Fibroblast of peridontal ligament (primary cell): ENCODE measurements around the gene HERC5.
"Not testable (repeated sequence)": the region's sequence is repeated elsewhere in the genome, so short reads cannot be mapped to it uniquely, and the experiment has no call there.

ENCODE experiments used
- DNase-seq: peaks from one replicate; pipeline ENCODE4 v3.0.0-alpha.2; 2010; ENCODE audit errors: extremely low read depth

The HERC5 gene

DNA sequence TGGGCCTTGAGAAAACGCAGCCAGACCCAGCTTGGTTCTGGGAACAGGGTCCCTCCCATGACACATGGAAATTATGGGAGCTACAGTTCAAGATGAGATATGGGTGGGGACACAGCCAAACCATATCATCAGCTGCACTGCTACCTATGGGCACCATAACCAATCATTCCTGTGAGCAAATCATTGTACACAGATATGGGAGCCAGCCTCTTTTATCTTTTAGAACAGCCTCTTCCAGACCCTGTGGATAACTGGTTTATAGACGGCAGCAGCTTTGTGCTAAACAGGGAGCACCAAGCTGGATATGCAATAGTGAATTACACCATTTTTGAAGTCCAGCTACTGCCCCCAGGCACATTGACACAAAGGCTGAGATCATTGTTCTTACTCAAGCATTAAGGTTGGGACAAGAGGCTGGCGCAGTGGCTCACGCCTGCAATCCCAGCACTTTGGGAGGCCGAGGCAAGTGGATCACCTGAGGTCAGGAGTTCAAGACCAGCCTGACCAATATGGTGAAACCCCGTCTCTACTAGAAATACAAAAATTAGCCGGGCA lies 8.6 kb upstream of the HERC5 start:
- not testable (repeated sequence) for DNase-seq

DNA sequence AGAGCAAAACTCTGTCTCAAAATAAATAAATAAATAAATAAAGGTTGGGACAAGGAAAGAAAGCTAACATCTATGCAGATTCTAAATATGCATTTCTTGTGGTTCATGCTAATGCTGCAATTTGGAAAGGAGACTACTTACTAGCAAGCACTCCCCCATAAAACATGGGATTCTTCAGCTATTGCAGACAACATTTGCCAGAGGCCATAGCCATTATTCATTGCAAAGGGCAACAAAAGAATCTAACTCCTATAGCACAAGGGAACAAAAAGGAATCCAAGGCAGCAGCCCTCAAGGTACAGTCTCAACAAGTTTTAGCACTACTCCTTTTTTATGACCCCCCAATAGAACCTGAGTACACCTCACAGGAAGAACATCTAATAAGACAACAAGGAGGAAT lies 8.0 kb upstream of the HERC5 start:
- no peak for DNase-seq

DNA sequence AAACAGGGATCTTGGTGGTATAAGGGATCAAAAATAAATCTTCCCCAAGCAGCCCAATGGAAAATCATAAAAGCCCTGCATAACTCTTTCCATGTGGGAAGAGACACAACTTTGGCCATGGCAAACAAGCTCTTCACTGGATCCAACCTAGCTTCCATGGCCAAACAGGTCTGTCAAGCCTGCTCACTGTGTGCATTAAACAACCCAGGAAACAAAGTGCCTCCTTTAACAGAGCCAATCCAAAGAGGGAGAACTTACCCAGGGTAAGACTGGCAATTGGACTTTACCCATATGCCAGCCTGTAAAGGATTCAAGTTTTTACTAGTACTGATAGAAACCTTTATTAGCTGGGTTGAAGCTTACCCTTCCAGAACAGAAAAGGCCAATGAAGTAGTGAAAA lies 7.6 kb upstream of the HERC5 start:
- DNase-seq, result no peak

DNA sequence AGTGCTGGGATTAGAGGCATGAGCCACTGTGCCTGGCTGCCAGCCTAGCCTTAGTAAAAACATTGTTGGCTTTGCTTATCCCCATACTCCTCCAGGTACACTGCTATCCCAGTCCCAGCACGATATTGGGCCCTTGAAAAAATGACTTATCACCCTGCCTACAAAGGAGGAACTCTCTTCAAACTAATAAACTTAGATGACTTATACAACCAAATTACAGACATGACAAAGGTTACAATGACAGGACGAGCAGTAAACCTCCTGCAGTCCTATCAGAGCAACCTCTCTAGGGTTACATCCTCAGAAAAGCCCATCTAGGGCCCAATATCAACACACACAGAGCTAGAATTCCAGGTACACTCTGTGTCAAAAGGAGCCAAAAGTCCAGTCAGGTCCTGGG lies 5.7 kb upstream of the HERC5 start:
- DNase-seq, result no peak

DNA sequence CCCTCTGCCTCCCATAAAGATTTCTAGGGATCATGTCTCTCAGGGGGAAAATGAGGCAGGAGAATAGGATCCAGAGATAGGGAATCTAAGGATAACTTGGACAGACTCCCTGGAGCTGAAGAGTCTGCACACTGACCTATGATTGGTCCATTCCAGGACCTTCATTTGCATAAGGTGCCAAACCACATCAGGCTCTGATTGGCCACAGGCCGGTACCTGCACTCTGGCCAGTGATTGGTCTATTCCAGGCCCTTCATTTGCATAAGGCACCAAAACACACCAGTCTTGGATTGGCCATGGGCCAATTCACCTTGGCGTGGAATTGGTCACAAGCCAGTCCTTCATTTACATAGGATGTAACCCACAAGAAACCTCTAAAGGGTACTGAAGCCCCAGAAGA lies 4.0 kb upstream of the HERC5 start:
- DNase-seq, result no peak

DNA sequence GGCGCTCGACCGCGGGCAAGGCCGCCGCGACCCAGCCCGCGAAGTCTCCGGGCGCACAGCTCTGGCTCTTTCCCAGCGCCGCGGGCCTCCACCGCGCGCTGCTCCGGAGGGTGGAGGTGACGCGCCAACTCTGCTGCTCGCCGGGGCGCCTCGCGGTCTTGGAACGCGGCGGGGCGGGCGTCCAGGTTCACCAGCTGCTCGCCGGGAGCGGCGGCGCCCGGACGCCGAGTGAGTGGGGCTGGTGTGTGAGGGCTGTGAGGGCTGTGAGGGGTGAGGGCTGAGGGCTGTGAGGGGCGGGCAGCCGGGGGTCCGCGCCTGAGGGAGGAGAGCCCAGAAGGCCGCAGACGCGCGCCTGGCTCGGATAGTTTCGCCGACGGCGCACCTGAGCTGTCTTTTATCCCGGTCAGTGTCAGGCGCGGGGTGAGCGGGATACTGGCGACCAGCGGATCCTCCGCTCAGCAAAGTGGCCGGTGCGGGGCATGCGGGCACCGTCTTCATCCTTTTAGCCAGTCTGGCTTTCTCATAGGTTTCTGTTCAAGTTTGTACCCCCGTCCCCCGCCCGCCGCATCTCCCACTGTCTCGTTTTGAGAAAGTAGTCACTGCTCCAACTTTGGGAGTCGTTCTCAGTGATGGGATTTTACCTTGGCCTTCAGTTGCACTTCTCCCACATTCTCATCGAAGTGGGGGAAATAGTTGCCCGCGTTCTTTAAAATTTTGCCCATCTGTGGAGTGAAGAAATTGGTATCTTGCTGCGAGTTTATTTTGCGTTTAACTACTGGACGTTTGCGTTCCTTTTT lies 586 bp downstream of the HERC5 start:
- DNase-seq, result no peak

DNA sequence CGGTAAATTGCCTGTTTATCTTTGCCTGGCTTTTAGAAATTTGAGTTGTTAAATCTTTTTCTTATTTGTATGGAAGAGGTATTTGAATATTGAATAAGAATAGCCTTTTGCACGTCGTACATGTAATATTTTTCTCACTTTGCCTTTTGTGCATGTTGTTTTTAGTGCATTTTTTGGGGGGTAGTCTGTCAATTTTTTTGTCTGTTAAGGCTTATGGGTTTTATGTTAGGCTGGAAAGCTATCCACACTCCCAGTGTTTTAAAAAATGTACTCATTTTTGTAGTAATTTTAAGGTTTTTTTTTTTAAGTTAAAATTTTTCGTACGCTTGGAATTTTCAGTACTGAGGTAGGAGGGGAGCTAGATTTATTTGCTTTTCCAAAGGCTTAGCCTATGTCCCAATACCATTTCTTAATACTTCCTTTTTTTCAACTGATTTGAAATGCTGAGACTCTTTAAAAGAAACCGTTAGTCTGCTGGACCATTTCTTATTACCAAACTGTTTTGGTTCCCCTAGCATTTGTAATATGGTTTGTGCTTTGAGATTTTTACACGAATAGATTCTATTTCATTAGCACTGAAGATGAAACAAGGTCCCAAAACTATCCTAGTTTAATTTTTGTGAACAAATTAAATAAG lies 1.3 kb downstream of the HERC5 start:
- peak; percentile 10 for DNase-seq

DNA sequence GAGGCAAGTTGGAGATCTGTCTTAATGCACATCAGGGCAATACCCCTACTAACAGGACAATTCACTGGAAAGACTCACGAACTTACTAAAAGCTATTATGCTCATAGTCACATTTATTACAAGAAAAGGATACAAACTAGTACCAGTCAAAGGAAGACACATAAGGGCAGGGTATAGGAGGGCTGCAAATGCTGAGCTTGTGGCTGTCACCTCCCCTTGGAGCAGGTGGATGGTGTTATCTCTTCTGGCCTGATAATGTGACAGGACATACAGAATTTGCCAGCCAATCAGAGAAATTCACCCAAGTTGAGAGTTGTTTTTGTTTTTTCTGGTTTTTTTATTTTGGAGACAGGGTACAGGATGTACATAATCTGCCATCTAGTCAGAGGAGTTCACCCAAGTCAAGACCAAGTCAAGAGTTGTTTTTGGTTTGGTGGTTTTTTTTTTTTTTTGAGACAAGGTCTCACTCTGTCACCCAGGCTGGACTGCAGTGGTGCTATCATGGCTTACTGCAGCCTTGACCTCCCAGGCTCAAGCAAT lies 8.8 kb downstream of the HERC5 start:
- DNase-seq, result no peak

DNA sequence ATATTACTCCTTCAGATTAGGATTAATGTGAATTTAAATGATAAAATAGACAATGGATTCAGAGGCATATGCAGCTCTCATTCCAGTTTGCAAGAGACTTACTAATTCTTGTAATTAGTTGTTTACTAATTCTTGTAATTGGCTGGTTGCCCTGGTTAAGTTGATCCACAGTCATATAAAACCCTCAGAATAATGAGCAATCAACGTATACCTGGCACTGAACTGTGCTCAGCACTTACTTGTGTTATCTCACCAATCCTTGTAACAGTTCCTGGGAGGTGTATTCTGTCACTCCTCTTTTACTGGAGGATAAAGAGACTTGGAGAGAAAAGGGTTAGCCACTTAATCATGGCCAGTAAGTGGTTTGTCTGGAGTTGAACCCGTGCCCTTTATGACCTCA lies 10.5 kb downstream of the HERC5 start:
- DNase-seq, result no peak

DNA sequence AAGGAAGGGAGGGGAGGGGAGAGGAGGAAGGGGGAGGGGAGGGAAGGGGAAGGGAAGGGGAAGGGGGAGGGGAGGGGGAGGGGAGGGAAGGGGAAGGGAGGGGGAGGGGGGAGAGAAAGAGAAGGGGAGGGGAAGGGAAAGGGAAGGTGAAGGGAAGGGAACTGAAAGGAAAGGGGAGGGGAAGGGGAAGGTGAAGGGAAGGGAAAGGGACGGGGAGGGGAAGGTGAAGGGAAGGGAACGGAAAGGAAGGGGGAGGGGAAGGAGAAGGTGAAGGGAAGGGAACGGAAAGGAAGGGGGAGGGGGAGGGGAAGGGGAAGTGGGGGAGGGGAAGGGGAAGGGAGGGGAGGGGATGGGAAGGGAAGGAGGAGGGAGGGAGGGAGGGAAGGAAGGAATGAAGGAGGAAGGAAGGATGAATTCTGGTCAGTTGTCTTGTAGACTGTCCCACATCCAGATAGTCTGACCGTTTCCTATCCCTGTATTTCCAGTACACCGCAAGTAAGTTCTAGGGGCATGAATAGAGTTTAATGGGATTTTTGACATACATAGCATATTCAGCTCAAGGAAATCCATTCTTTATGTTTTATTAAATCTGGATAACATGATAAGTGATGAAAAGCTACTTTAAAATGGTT lies 20.4 kb downstream of the HERC5 start:
- no peak for DNase-seq

DNA sequence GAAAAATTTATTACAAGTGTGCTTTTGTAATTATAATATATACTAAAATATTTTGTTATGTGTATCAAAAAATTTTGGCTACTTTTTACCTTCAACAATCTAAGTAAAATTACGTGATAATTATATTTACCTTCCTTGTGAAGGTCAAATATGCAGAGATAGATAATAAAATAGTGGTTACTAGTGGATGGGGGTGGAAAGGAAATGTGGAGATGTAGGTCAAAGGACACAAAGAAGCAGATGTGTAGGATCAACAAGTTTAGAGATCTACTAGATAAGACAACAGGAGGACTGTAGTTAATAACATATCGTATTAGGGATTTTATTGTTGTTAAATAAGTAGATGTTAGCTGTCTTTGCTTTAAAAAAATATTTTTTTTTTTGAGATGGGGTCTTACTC lies 21.3 kb downstream of the HERC5 start:
- no peak for DNase-seq

DNA sequence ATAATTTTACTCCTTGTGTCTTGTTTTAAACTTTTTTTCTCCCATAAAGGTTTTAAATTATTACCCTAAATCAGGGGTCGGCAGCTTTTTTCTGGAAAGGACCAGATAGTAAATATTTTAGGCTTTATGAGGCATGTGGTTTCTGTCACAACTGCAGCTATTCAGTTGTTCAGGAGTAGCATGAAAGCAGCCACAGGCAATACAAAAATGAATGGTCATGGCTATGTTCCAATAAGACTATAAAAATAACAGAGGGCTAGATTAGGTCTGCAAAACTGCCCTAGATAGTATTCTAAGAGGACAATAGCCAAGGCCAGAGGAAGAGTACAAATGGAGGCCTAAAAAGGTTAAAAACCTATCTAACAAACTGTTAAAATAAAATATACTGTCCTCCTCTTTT lies 24.6 kb downstream of the HERC5 start:
- DNase-seq, result no peak

DNA sequence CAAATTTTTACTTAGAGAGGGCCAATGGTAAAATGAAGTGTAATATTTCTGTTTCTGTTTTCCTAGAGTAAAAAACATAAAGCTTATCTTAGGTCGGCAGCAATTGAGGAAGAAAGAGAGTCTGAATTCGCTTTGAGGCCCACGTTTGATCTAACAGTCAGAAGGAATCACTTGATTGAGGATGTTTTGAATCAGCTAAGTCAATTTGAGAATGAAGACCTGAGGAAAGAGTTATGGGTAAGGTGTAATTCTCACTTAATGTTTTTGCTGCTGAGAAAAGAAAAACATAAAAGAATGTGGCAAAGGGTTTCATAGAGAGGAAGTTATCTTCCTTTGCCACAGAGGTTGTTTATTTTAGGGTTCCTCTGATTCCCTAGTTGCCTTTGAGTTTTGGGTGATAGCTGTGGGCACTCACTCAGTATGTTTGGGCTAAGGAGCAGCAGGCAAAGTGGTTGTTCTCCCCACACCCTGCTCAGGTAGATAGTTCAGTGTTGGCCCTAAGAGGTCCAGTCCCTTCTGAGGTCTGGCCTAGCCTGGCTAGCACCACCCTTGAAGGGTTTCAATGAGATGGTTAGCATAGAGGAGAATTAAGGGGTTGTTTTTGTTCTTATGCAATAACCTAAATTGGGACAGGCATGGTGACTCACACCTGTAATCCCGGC lies 32.3 kb downstream of the HERC5 start:
- no peak for DNase-seq

DNA sequence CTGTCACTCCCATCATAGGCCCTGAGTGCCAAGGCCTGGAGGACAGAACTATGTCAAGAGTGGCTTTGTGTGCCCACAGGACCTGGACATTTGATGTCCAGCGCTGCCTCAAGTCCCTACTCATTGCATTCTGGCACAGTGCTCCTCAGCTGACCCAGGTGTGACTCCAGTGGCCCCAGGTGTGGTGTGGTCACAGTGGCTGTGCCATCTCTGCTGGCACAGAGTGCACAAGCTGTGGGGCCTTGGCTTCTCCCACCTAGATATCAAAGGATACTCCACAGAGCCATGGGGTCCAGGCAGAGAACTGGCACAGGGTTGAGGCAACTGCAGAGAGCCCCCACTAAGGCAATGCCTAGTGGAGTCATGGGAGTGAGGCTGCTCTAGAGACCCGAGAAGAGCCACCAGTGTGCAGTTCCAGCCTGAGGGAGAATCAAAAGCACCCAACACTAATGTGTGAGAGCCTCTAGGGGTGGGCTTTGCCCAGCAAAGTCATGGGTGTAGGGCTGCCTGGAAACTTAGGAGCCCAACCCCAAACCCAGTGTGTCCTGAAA lies 41.0 kb downstream of the HERC5 start:
- DNase-seq, result no peak

DNA sequence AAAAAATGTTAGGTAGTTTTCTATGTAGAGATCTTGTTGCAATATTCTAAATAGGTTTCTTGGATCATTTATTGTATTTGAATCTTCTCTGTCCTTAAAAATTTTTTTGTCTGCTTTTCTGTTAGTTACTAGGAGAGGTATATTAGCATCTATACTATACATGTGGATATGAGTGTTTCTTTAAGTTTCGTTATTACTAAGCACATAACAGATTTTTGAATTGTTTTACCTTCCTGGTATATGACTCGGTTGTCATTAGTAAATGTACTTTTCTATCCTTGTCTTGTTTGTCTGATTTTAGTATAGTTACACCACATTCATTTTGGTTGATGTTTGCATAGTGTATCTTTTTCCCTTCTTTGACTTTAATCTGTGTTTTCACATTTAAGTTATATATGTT lies 46.4 kb downstream of the HERC5 start:
- no peak for DNase-seq

DNA sequence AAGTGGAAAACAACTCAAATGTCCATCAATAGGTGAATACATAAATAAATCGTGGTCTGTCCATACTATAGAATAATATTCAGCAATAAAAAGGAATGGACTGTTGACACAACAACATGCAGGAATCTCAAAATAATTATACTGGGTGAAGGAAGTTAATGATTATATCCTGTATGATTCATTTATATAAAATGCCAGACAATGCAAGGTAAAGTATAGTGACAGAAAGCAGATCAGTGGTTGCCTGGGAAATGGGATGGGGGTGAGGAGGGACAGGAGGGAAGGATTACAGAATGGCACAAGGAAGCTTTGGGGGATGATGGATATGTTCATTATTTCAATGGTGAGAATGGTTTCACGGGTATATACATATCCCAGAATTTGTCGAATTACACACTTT lies 54.3 kb downstream of the HERC5 start:
- no peak for DNase-seq

DNA sequence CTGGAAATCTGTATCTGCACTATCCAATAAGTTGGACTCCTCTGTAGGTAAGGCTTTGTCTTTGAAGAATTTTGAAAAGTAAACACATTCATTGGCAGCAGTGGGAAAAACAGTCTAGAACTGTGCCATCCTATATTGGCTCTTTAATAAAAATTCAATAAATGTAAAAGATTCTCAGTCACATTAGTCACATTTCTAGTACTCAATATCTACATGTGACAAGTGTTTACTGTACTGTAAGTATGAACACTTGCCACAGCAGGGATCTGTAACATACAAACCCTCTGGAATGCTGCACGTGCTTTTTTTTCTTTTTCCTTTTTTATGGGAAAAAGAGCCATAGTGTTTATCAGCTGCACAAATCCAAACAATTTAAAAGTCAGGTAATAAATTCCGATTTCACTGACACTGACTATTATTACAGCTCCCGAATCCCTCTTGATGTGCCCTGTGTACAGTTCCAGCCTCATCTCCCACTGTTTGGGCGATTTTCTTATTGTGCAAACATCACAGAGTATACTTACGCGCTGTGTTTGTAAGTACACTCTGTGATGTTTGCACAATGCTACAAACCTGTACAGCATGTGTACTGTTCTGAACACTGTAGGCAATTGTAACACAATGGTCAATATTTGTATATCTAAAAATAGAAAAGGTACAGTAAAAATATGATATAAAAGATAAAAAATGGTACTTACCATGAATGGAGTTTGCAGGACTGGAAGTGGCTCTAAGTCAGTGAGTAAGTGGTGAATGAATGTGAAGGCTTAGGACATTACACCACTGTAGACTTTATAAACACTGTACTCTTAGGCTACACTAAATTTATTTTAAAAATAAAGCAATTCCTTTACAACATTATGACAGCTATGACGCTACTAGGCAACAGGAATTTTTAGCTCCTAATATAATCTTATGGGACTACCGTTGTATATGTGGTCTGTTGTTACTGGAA lies 57.9 kb downstream of the HERC5 start:
- no peak for DNase-seq

DNA sequence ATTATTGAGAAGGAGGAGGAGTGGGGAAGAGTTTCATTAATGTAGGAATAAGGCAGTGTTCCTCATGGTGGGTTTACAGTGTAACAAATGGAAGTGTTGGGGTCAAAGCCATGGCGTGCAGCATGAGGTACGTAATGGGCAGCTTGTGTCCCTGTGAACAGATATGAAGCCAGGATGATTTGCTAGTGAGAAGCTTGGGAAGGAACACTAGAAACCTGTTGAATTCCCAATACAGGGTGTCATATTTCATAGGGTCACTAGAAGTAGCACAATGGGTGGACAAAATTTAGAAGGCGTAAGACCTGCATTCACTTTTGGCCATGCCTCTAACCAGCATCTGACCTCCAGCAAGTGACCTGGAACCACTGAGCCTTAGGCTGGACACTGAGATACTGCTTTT lies 59.8 kb downstream of the HERC5 start:
- no peak for DNase-seq

DNA sequence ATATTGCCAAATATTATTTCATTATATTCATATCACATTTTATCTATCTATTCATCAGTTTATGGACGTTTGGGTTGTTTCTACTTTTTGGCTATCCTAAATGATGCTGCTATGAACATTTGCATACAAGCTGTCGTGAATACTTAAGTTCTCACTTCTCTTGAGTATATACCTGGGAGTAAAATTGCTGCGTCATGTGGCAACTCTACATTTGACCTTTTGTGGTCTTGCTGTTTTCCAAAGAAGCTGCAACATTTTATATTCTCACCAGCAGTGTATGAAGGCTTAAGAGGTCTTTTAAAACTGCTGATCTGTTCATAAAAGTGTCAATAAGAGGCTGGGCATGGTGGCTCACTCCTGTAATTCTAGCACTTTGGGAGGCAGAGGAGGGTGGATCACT lies 60.9 kb downstream of the HERC5 start:
- DNase-seq, result no peak

DNA sequence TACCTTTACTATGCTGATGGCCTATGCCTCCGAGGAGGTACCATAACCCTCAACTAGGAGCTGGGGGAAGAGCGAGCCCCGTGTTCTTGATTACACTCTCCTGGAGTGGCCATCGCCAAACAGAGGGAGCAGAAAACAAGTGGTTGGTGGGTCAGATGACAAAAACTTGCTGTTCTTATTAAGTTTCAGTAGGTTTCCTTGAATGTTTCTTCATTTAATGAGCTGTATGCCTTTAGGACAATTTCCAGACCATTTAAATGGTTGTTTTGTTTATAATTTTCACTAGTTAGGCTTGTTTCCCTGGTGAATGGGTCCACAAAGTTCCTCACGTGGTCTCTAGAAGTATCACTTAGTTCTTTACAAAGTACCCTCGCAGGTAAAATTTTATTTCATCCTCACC lies 62.0 kb downstream of the HERC5 start:
- no peak for DNase-seq
